Keratinocyte (primary cell): ENCODE data around the gene TEAD2.

Experiments used
- EZH2 ChIP-seq: IDR thresholded peaks from one replicate; pipeline ENCODE4 v1.6.1; 2012; ENCODE audit warnings: inconsistent platforms, mild to moderate bottlenecking, low read length, moderate library complexity
- TF ChIP-seq, protein P1 (sequence below), 3 experiments: IDR thresholded peaks in 1 of 3; conservative IDR thresholded peaks in 1 of 3; optimal IDR thresholded peaks in 1 of 3; 2 replicates in 2 of 3; 3 replicates in 1 of 3; pipeline versions ENCODE3 to v1.5.1; 2011; ENCODE audit warnings: low read length in 3 of 3, mild to moderate bottlenecking in 3 of 3, moderate library complexity in 2 of 3, control low read depth in 1 of 3, inconsistent platforms in 1 of 3; ENCODE audit not compliant: insufficient read depth in 2 of 3; ENCODE audit errors: extremely low read depth in 1 of 3

DNA sequence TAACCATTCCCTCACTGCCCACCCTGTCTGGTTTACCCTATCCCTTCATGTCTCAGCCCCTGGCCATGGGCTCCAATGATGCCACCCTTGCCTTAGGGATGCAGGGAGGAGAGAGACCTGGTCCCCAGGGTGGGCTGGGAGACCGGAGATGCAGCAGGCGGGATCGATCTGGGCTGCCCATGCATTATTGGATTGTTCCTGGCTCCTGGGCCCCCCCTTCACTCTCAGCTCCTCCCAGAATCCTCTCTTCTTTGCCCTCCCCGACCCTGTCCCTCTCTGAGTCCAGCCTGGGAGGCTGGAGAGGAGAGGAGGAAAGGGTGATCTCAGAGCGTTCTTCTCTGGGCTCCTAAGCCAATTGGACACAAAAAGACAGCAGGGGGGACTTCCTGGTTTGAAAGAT, 31.7 kb upstream of the TEAD2 start:
- TF ChIP-seq EZH2 = no peak
- TF ChIP-seq, protein P1, sequence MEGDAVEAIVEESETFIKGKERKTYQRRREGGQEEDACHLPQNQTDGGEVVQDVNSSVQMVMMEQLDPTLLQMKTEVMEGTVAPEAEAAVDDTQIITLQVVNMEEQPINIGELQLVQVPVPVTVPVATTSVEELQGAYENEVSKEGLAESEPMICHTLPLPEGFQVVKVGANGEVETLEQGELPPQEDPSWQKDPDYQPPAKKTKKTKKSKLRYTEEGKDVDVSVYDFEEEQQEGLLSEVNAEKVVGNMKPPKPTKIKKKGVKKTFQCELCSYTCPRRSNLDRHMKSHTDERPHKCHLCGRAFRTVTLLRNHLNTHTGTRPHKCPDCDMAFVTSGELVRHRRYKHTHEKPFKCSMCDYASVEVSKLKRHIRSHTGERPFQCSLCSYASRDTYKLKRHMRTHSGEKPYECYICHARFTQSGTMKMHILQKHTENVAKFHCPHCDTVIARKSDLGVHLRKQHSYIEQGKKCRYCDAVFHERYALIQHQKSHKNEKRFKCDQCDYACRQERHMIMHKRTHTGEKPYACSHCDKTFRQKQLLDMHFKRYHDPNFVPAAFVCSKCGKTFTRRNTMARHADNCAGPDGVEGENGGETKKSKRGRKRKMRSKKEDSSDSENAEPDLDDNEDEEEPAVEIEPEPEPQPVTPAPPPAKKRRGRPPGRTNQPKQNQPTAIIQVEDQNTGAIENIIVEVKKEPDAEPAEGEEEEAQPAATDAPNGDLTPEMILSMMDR (optimal IDR thresholded peaks at IDR 0.05 in 1 of 3, IDR thresholded peaks at IDR 0.05 in 1 of 3, conservative IDR thresholded peaks at IDR 0.05 in 1 of 3; ENCODE audit: extremely low read depth in 1 of 3, insufficient read depth in 2 of 3, low read length in 3 of 3) = no peak
